OCI-LY3 (cell line): ENCODE results near the gene MLLT11.

ENCODE experiments used
- CTCF ChIP-seq: fragments of 200-600, 300-600 bp; sonication (generic); IDR thresholded peaks from 2 replicates; pipeline ENCODE4 v1.5.1; 2014; ENCODE audit warnings: antibody characterized with exemption, low read length, low read depth
- EZH2phosphoT487 ChIP-seq: fragments of 200-600 bp; shearing (Covaris generic); IDR thresholded peaks from 2 replicates; pipeline ENCODE4 v1.6.1; 2018; ENCODE audit warnings: antibody characterized with exemption, mixed run types, low read depth

GRCh38 chr1:151048645-151049032 lies 11.6 kb upstream of the MLLT11 start:
- TF ChIP-seq CTCF = no peak
- TF ChIP-seq EZH2phosphoT487 = no peak
